HTR-8/SVneo (cell line): Measurements from ENCODE around the gene EEFSEC.

ENCODE experiments used
- DNase-seq: peaks from one replicate; pipeline ENCODE4 v3.0.0; 2011; ENCODE audit warnings: low spot score, mixed read lengths; ENCODE audit not compliant: insufficient read length
- FAIRE-seq: peaks from 2 replicates; lab custom pipeline; 2011; peaks lifted over from hg19 to GRCh38; lab: Jason Lieb, UNC

EEFSEC gene

GRCh38 chr3:128239304-128239703 is 86.0 kb downstream of the EEFSEC start:
- FAIRE-seq (no peak), DNase-seq (no peak)

GRCh38 chr3:128240232-128240631 is 87.0 kb downstream of the EEFSEC start:
- FAIRE-seq (no peak), DNase-seq (no peak)

- FAIRE-seq (no peak), DNase-seq (no peak)
Measured at GRCh38 chr3:128241741-128242140, 88.5 kb downstream of the EEFSEC start.

- DNase-seq, result no peak
- no peak for FAIRE-seq
Measured at GRCh38 chr3:128242818-128243601, 89.7 kb downstream of the EEFSEC start.

- no peak for DNase-seq
- FAIRE-seq, result no peak
Measured at GRCh38 chr3:128243602-128244504, 90.6 kb downstream of the EEFSEC start.

GRCh38 chr3:128245460-128245859 is 92.2 kb downstream of the EEFSEC start:
- DNase-seq, result no peak
- no peak for FAIRE-seq

- no peak for FAIRE-seq
Measured at GRCh38 chr3:128247666-128248409, 94.6 kb downstream of the EEFSEC start.

GRCh38 chr3:128252083-128252482 is 98.8 kb downstream of the EEFSEC start:
- FAIRE-seq, result no peak
- DNase-seq, result no peak

More at GRCh38 chr3:128247666-128248409, 94.6 kb downstream of the EEFSEC start:
- DNase-seq, result no peak

- DNase-seq (no peak), FAIRE-seq (no peak)
Measured at GRCh38 chr3:128253150-128253549, 99.9 kb downstream of the EEFSEC start.

- no peak for FAIRE-seq
- no peak for DNase-seq
Measured at GRCh38 chr3:128254066-128254590, 100.8 kb downstream of the EEFSEC start.

GRCh38 chr3:128254967-128255366 is 101.7 kb downstream of the EEFSEC start:
- FAIRE-seq (no peak), DNase-seq (no peak)

- no peak for FAIRE-seq
- DNase-seq, result no peak
Measured at GRCh38 chr3:128256131-128256530, 102.8 kb downstream of the EEFSEC start.

GRCh38 chr3:128257632-128258031 is 104.4 kb downstream of the EEFSEC start:
- DNase-seq, result no peak
- no peak for FAIRE-seq

- no peak for FAIRE-seq
- no peak for DNase-seq
Measured at GRCh38 chr3:128260275-128260674, 107.0 kb downstream of the EEFSEC start.

- DNase-seq (no peak), FAIRE-seq (no peak)
Measured at GRCh38 chr3:128262457-128262856, 109.2 kb downstream of the EEFSEC start.

GRCh38 chr3:128263118-128263517 is 109.8 kb downstream of the EEFSEC start:
- no peak for FAIRE-seq

GRCh38 chr3:128263946-128264345 is 110.7 kb downstream of the EEFSEC start:
- FAIRE-seq (no peak), DNase-seq (no peak)

More at GRCh38 chr3:128263118-128263517, 109.8 kb downstream of the EEFSEC start:
- DNase-seq, result no peak

- DNase-seq (peak; percentile 48), FAIRE-seq (no peak)
Measured at GRCh38 chr3:128266453-128266852, 113.2 kb downstream of the EEFSEC start.

- no peak for DNase-seq
Measured at GRCh38 chr3:128267541-128267940, 114.3 kb downstream of the EEFSEC start.

More at GRCh38 chr3:128267541-128267940, 114.3 kb downstream of the EEFSEC start:
- FAIRE-seq, result no peak
